ENCODE measurements around the gene MILR1. TPM values are rescaled to one million over a fixed set of nuclear protein-coding genes. Genes with fewer than 3 reads are reported as not detected.
A peak's percentile ranks its signal among the peaks of the same experiment; 100 is the strongest.

MILR1 gene
- total RNA-seq, 2 donors from 2014 or later, result 2.0 to 5.3 TPM

DNA sequence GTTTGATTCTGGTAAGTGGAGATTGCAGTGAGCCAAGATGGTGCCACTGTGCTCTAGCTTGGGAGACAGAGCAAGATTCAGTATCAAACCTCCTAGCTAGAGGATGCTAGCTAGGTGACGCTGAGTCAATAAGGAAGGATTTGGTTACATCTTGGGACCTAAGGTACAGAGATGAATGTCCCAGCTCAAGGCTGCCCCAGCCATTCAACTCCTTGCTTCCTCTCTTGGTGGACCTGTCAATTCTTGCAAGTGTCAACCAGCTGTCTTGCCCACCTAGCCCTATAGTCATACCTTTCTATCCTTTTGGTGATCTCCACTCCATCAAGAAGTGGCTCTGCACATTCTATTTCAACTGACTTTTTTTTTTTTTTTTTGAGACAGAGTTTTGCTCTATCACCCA is 1.4 kb upstream of the MILR1 start:
- TF ChIP-seq CTCF (IDR thresholded peaks at IDR 0.05), result no peak
- intact Hi-C loops (cut with DNase I), result no loop called here
- DNase-seq, result no peak

GRCh38 chr17:64449545-64449944 is 630 bp downstream of the MILR1 start:
- no peak overlapping the region for H3K9ac ChIP-seq (ENCODE audit: low read depth in 2 of 2, low read length in 2 of 2)
- peak overlapping the region; percentile 9 for H3K27ac ChIP-seq
- TF ChIP-seq CTCF (IDR thresholded peaks at IDR 0.05), result no peak
- H3K4me1 ChIP-seq, result no peaks in the 10 kb centered on the region
- no peaks in the 10 kb centered on the region for H3K27me3 ChIP-seq
- no peak overlapping the region for H3K4me3 ChIP-seq
- DNase-seq, result no peak
- H3K36me3 ChIP-seq, result no peaks in the 10 kb centered on the region
- intact Hi-C loops (cut with DNase I), result no loop called here
- no peaks in the 10 kb centered on the region for H3K9me3 ChIP-seq

More for the DNA sequence above, 1.4 kb upstream of the MILR1 start:
- Histone ChIP-seq H3K4me3 (no peak overlapping the region), H3K9ac (ENCODE audit: low read depth in 2 of 2, low read length in 2 of 2) (no peak overlapping the region), H3K4me1 (no peaks in the 10 kb centered on the region), H3K27ac (no peak overlapping the region), H3K36me3 (no peaks in the 10 kb centered on the region), H3K27me3 (no peaks in the 10 kb centered on the region), H3K9me3 (no peaks in the 10 kb centered on the region)

DNA sequence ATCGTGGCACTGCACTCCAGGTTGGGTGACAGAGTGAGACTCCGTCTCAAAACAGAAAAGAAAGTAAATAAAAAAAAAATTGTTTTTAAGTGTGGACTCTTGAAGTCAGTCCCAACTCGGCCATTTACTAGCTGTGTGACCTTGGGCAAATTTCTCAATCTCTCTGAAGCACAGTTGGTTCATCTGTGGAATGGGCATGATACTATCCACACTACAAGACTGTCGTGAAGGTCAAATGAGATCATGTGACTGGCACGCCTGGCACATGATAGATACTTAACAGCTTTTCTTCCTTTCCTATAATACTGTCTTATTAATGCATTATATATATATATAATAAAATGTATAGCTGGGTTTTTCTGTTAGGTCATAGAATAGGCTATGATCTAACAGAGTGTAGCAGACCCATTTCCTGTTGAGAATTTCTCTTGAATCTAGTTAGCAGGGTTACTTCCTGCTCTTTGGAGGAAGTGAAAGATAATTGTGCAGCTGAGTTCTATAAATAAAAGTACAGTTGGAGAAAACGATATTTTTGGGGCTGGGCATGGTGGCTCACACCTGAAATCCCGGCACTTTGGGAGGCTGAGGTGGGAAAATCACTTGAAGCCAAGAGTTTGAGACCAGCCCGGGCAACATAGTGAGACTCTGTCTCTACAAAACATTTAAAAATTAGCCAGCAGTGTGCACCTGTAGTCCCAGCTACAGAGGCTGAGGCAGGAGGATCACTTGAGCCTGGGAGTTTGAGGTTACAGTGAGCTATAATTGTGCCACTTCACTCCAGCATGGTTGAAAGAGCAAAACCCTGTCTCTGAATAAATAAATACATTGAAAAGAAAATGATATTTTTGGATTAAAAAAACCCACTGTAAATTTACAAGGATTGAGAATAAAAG is 7.3 kb downstream of the MILR1 start:
- Histone ChIP-seq H3K36me3 (no peaks in the 10 kb centered on the region), H3K9me3 (no peaks in the 10 kb centered on the region), H3K4me1 (peaks cover 4% of the 10 kb centered on the region), H3K4me3 (no peak overlapping the region), H3K9ac (ENCODE audit: low read depth in 2 of 2, low read length in 2 of 2) (no peak overlapping the region), H3K27me3 (no peaks in the 10 kb centered on the region), H3K27ac (no peak overlapping the region)
- DNase-seq, result no peak
- intact Hi-C loops (cut with DNase I), result no loop called here
- TF ChIP-seq CTCF (IDR thresholded peaks at IDR 0.05), result no peak

DNA sequence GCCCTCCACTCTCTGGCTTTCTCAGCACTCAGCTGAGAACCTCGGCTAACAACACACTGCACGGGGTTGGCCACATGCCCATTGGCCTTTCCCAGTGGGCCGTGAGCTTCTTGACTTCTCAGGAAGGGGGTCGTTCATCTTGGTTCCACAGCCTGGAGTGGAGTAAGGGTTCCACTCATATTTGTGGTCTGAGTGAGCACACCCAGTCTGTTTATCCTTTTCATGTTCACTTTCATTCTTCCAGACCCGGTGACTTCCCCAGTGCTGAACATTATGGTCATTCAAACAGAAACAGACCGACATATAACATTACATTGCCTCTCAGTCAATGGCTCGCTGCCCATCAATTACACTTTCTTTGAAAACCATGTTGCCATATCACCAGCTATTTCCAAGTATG is 8.2 kb downstream of the MILR1 start:
- peaks cover 4% of the 10 kb centered on the region for H3K4me1 ChIP-seq
- intact Hi-C loops (cut with DNase I), result no loop called here
- no peak overlapping the region for H3K4me3 ChIP-seq
- DNase-seq, result no peak
- no peaks in the 10 kb centered on the region for H3K27me3 ChIP-seq
- TF ChIP-seq CTCF (IDR thresholded peaks at IDR 0.05), result no peak
- H3K36me3 ChIP-seq, result no peaks in the 10 kb centered on the region
- no peaks in the 10 kb centered on the region for H3K9me3 ChIP-seq
- no peak overlapping the region for H3K9ac ChIP-seq (ENCODE audit: low read depth in 2 of 2, low read length in 2 of 2)
- no peak overlapping the region for H3K27ac ChIP-seq

- no peak for DNase-seq
- intact Hi-C loops (cut with DNase I), result no loop called here
- no peak overlapping the region for H3K9ac ChIP-seq (ENCODE audit: low read depth in 2 of 2, low read length in 2 of 2)
Observed at GRCh38 chr17:64458756-64459155, 9.8 kb downstream of the MILR1 start.

More at GRCh38 chr17:64458756-64459155, 9.8 kb downstream of the MILR1 start:
- no peak overlapping the region for H3K4me3 ChIP-seq
- TF ChIP-seq CTCF (IDR thresholded peaks at IDR 0.05), result no peak
- peaks cover 4% of the 10 kb centered on the region for H3K4me1 ChIP-seq
- no peak overlapping the region for H3K27ac ChIP-seq
- H3K9me3 ChIP-seq, result no peaks in the 10 kb centered on the region
- H3K36me3 ChIP-seq, result no peaks in the 10 kb centered on the region
- no peaks in the 10 kb centered on the region for H3K27me3 ChIP-seq
